GM03348 (cell line): ENCODE results near the gene BRSK1.
A peak's percentile ranks its signal among the peaks of the same experiment; 100 is the strongest.

Experiments used
- DNase-seq: peaks from one replicate; pipeline ENCODE4 v3.0.0; 2012; ENCODE audit warnings: low spot score

Gene BRSK1

DNA sequence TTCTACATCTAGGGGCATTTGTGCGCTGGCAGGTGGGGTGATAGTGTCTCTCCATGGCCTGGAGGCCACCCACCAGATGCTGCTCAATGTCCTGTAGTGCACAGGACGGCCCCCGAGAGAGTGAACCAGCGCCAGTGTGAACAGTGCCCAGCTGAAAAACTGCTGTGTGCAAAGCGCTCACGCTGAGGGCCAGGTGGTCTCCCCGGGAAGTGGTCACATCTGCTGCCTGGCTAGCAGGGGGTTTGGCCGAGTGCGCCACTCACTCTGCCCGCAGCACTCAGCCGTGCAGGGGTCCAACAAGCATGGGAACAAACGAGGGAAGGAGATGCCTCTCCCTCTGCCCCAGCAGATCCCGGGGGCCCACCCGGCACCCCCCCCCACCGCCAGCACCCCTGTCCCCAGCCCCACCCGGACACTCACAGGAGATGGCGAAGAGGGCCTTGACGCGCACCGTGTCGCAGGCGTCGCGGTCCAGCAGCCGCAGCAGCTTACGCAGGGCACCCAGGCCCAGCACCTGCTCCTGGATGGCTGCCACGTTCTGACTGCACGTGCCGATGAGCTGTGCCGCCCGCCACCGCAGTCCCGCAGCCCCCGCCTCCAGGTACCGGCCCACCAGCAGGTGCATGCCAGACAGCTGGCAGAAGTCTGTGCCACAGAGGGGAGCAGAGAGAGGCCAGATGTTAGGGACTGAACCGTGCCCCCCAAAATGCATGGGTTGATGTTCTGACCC is 9.7 kb upstream of the BRSK1 start:
- no peak for DNase-seq

DNA sequence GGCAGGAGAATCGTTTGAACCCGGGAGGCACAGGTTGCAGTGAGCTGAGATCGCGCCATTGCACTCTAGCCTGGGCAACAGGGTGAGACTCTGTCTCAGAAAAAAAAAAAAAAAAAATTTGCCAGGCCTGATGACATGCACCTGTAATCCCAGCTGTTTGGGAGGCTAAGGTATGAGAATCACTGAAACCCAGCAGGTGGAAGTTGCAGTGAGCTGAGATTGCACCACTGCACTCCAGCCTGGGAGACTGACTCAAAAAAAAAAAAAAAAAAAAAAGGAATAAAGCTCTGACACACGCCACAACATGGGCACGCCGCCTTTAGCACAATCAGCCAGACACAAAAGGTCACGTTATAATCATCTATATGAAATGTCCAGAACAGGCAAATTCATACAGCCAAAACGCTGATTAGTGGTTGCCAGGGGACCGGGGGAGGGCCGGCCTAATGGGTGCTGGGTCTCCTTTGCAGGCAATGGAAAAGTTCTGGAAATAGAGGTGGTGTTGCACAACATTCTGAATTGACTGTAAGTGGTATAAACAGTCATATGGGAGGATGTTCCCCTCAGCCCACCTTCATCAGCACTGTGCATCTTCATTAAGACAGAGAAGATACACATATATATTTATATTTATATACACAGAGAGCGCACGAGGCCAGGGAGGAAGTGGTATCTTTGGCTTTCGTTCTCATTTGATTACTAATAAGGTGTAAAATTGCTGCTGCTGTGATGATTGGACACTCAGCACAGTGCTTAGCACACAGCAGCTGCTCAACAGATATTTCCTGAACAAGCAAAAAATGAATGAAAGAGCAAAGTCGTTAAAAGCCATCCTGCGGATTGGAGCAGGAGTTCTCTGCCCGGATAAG is 7.7 kb upstream of the BRSK1 start:
- DNase-seq = no peak

DNA sequence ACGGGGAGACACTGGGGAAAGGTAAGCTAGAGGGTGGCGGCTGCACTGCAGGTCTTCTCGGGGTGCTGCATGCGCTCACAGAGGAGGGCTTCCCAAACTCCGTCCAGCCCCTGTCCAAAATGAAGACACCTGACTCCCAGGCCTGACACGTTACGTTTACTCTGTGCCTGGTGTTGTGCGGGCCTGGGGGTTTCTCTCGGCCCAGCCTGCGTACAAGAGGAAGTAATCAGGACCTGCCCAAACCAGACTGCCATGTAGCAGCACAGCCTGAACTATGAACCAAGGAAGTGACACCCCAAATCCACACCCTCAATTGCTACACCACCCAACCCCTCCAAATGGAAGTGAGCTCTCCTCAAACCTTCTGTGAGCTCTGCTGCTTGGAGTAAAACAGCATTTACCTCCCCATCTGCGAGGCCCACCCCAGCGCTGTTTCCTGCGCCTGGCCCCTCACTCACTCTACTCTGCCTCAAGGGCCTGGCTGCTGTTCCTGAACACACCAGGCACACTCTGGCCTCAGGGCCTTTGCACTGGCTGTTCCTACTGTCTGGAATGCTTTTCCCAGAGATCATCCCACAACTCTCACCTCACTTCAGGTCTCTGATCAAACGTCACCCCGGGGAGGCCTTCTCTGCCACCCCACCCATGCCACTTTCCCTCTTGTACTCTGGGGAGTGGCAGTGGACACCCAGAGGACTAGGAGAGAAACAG is 6.9 kb upstream of the BRSK1 start:
- DNase-seq = no peak

- DNase-seq = no peak
These were observed 6.3 kb upstream of the BRSK1 start for GRCh38 chr19:55277494-55277893.

- DNase-seq = no peak
These were observed 5.2 kb upstream of the BRSK1 start for GRCh38 chr19:55278391-55279135.

- no peak for DNase-seq
These were observed 4.5 kb upstream of the BRSK1 start for GRCh38 chr19:55279340-55279739.

DNA sequence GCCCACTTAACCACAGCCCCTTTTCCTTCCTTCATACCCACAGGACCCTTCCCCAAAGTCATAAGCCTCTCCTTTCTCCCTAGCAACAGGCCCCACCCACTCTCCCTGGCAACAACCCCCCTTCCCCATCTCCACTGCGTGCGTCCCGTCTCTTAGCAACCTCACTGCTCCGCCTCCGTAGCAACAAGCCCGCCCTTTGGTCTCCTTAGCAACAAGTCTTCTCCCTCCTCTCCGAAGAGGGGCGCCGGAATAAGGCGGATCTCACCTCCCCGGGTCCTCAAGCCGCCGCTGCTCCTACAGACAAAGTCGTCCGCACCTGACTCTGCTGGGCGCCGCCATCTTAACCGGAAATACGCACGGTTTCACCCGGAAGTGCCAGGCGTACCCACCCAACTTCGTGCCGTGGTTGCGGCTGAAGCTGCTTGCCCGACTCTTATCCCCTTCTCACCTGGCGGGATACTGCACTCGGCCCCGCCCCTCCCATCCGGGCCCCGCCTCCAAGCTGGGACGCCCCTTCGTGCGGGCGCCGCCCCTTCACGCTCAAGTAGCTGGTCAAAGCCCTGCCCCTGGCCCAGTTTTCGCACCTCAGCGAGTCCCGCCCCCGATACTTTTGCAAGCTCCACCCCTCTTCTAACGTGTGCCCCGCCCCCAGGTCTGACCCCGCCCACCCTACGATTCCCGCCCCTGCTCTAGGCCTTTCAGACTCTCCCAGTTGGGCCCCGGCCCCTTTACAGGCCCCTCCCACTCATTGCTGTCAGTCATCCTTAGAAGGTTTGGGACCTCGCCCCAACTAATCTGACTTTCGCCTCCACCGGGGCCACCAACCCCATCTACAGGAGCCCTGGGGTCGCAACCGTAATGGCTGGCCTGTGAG is 3.8 kb upstream of the BRSK1 start, which contains the start of gene HSPBP1:
Gene HSPBP1 (minus strand): TSS at position 341 of the 874 bp plus-strand sequence. CDS start 502 bp downstream, outside the sequence.
- DNase-seq = peak; percentile 91

DNA sequence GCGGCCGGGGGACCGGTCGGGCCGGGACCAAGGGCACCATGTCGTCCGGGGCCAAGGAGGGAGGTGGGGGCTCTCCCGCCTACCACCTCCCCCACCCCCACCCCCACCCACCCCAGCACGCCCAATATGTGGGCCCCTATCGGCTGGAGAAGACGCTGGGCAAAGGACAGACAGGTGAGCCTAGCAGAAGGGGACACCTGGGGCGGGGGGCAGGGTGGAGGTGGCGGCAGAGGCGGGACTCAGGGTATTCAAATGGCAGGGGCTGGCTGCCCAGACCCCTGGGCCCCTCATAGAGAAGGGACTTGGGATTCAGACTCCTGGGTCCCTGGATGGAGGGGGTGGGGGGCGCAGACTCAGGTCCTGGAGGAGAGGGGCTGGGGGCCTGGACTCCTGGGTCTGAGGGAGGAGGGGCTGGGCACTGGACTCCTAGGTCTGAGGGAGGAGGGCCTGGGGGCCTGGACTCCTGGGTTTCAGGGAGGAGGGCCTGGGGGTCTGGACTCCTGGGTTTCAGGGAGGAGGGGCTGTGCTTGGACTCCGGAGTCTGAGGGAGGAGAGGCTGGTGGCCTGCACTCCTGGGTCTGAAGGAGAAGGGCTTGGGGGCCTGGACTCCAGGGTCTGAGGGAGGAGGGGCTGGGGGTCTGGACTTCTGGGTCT is 735 bp downstream of the BRSK1 start:
- no peak for DNase-seq

- DNase-seq = peak; percentile 47
These were observed 1.6 kb downstream of the BRSK1 start for GRCh38 chr19:55285229-55285890.

DNA sequence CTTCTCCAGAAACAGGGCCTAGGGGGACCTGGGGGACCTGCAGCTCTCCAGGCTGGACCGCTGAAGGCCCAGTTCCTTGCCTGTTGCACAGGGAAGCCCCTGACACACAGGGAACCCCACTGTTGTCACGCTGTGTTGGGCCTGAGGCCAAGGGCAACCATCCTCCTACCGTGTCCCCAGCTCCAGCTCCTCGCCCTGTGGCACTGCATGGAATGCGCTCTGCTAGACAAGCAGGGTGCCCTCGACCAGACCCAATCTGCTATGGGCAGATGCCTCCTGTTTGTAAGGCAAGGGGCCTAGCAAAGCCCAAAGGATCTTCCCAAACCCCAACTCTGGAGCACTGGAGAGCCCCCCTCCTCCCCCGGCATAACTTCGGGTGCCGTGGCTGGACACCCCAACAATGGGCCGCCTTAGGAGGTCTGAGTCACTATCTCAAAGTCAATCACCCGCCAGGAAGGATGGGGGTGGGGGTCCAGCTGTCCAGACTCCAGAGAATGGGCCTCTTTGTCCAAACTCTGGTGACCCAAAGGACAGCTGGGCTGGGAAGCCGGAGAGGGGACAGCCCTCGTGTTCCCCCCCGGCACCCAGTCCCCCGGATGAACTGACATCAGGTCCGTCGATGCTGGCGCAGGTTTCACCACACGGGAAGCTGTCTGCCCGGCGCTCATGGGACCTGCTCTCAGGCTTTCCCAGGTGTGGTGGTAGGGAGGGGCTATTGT is 3.7 kb downstream of the BRSK1 start:
- no peak for DNase-seq

DNA sequence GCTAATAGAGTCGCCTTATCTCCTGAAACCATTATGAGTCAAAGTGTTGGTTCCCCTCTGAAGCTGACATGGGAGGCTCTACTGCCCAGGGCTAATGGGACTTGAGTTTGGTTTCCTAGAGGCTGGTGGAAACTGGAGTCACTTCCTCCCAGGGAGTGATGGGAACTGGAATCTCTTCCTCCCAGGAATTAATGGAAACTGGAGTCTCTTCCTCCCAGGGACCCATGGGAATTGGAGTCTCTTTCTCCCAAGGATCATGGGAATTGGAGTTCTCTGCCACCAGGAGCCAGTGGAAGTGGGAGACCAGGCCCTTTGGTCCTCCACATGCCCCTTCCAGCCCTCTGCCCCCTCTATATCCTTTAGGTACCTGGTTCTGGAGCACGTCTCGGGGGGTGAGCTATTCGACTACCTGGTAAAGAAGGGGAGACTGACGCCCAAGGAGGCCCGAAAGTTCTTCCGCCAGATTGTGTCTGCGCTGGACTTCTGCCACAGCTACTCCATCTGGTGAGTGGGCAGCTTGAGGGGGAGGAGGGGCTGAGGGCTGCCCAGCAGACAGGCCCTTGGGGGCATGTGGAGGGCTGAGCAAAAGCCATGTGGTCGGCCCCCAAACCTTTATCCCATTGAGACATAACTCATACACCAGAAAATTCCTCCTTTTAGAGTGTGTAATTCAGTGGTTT is 5.5 kb downstream of the BRSK1 start:
- DNase-seq = no peak

DNA sequence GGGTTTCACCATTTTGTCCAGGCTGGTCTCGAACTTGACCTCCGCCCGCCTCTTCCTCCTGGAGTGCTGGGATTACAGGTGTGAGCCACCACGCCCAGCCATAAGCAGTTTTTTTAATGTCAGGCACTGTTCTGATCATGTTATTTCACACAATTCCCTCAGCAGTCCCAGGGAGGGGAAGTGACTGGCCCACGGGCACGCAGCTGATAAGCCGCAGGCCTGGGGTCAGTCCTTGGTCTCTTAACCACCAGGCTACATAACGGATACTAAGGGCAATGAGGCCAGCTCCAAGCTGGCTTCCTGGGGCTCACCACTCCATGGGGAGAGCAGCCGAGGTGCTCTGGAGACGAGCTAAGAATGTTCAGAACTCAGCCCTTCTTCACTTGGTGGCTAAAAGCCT is 13.5 kb downstream of the BRSK1 start:
- DNase-seq = no peak

GRCh38 chr19:55299991-55300390 is 16.2 kb downstream of the BRSK1 start:
- no peak for DNase-seq

DNA sequence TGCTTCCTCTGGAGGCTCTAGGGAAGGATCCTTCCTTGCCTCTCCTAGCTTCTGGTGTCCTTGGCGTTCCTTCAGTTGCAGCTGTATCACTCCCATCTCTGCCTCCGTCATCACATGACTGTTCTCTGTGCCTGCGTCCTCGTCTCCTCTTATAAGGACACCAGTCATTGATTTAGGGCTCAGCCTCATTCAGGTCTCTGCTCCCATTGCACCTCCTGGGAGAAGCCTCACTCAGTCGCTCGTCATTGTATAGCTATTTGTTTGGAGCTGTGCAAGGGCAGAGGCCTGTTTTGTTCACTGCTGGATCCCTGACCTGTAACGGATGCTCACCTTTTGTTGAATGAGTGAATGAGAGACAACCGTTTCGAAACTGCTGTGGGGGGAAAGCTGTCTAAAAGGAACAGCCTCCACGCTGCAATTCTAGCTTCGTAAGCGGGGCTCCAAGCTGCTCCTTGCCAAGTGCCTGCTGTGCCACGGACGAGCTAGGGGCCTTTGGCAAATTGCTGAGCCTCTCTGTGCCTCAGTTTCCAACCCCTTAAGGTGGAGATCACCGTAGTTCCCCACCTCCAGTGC is 17.2 kb downstream of the BRSK1 start:
- DNase-seq = no peak

GRCh38 chr19:55301459-55302317 is 17.9 kb downstream of the BRSK1 start:
- DNase-seq = peak; percentile 99

GRCh38 chr19:55302318-55302703 is 18.5 kb downstream of the BRSK1 start:
- DNase-seq = no peak

DNA sequence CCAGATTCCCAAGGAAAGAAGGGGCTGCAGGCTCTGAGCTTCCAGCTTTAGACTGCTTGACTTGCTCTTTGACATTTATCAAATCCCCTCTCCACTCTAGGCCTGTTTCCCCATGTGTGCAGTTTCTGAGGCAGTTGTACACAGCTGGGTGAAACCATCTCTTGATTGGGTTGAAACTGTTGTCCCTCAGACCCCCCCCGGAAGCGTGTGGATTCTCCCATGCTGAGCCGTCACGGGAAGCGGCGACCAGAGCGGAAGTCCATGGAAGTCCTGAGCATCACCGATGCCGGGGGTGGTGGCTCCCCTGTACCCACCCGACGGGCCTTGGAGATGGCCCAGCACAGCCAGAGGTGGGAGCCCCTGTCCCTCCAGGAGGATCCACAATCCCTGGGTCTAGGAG is 19.7 kb downstream of the BRSK1 start:
- DNase-seq = no peak
